GM13976 (cell line): ENCODE data around the gene PLA2G1B.

Experiments used
- DNase-seq: peaks from one replicate; pipeline ENCODE4 v3.0.0; 2012; ENCODE audit warnings: low spot score
- CTCF ChIP-seq: IDR thresholded peaks from 2 replicates; pipeline ENCODE4 v1.5.1; 2012; ENCODE audit warnings: borderline replicate concordance, mild to moderate bottlenecking; ENCODE audit not compliant: insufficient read depth; ENCODE audit errors: extremely low read depth, missing control alignments, control extremely low read depth
- in situ Hi-C: fragments of 300-500 bp; cut with MboI; formaldehyde crosslinking; loops from one replicate; pipeline ENCODE4 v1.12.0; 2022; ENCODE audit warnings: low sequenced_read_pairs, mixed read lengths, inconsistent platforms; ENCODE audit not compliant: unreplicated experiment

PLA2G1B gene

GRCh38 chr12:120365675-120366340 is 38.2 kb upstream of the PLA2G1B start:
- in situ Hi-C loops = no loop called here
- no peak for TF ChIP-seq CTCF
- DNase-seq = no peak

DNA sequence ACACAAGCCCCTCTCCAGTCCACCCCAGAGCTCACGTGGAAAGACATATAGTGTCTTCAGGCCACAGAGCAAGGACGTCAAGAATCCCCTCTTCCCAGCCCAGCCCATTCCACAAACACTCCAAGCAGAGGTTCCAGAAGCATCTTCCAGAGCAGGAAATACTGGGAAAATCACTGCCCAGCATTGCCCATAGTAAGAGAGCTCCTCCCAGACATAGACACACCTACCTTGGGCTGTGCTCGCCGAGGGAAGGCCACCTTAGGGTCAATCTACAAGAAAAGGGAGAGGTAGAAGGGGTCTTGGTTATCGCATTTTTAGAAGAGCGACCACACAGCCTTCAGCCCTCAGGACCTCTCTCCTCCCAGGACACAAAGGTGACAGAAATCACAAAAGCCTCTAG is 36.9 kb upstream of the PLA2G1B start:
- no peak for TF ChIP-seq CTCF
- DNase-seq = no peak
- in situ Hi-C loops = no loop called here

- DNase-seq = no peak
- no peak for TF ChIP-seq CTCF
- in situ Hi-C loops = no loop called here
Measured at GRCh38 chr12:120363274-120363855, 35.8 kb upstream of the PLA2G1B start.

DNA sequence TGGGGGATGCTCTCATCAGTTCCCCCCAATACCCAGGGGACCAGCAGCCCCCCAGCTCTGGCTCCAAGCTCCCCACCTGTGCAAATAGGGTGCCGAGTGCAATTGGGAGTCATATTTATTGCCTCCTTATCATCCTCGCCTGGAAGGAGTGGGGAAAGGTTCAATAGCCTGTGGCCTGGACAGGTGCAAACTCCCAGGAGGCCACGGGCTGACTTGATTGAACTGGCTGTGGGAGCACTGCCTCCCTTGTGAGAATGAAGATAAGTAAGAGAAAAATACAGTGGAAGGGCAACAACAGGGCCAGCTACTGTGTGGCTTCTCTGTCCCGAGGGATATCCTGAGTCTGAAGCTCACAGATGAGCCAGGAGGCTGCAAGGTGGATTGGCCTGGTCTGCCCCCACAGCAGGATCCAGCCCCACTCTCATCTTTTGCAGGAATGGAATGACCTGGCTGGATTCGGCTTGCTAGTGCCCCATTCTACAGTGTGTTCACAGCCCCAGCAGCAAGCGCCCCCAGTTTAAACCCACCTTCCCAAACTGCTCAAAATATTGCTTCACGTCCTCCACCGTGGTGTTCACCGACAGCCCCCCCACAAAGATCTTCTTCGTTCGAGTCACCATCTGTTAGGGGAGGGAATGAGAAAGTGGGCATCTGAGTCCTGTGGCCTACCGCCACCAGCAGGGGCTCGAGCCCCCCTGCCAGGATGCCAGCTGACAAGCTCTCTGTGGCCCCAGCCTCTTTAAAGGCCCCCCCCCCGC is 35.1 kb upstream of the PLA2G1B start:
- no peak for TF ChIP-seq CTCF
- in situ Hi-C loops = no loop called here
- DNase-seq = no peak

- DNase-seq = peak; percentile 85
- in situ Hi-C loops = no loop called here
- TF ChIP-seq CTCF = no peak
Measured at GRCh38 chr12:120361506-120362208, 34.1 kb upstream of the PLA2G1B start.

DNA sequence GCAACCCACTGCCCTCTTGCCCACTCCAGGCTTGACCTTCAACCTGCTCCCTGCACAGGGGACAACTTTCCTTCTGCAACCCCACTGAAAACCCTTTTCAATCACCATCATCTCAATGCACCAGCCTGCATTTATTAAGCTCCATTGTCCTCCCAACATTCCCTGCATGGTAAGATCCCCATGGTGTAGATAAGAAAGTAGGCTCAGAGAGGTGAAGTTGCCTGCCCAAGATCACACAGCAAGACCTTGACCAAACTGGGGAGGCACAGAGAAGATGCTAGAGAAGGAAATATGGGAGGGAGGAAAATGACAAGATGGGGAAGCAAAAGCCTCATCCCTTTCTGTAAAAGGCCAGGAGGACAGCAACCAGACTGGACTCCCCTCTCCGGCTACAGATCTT is 31.5 kb upstream of the PLA2G1B start:
- no peak for DNase-seq
- in situ Hi-C loops = no loop called here
- TF ChIP-seq CTCF = no peak
